ENCODE results near the gene ST3GAL5.

The ST3GAL5 gene

GRCh38 chr2:85865539-85866164 lies 23.1 kb downstream of the ST3GAL5 start:
- DNase-seq, result no peak

- no peak for DNase-seq
Measured at GRCh38 chr2:85864654-85865053, 24.1 kb downstream of the ST3GAL5 start.

GRCh38 chr2:85862426-85862825 lies 26.4 kb downstream of the ST3GAL5 start:
- DNase-seq, result no peak

DNA sequence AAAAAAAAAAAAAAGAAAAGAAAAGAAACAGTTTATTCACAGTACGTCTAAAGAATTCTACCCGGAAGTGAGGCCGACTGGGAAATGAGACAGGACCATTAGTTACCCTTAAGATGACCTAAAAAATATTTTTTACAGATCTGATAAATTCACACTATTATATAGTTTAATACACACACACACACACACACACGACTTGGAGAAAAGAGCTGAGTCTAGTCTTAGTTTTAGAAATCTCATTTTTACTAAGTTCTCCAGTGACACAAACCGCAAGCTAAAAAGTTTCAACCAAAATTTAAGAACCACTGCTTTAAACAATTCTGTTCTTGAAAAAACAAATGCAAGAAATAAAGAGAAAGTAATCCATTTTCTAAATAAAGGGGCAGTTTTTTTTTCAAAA lies 27.1 kb downstream of the ST3GAL5 start:
- no peak for DNase-seq

DNA sequence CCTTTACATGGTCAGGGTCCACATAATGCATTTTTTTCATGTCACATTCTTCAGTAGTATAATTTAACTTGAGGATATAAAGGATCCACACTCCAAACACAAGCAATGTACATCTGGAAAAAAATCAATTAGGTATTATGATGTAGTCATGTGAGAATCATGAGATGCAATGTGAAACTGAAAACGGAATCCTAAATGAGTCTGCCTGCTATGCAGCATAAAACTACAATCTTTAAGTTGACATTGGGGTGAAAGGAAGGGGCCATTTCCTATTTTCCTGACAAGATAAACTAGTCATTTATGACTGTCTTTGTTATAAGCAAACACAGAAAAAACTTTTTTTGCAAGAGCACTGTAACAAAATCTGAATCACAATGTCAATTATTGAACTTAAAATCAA lies 27.6 kb downstream of the ST3GAL5 start:
- no peak for DNase-seq

- no peak for DNase-seq
Measured at GRCh38 chr2:85858841-85859240, 29.9 kb downstream of the ST3GAL5 start.

GRCh38 chr2:85854897-85855296 lies 33.9 kb downstream of the ST3GAL5 start:
- DNase-seq, result no peak

DNA sequence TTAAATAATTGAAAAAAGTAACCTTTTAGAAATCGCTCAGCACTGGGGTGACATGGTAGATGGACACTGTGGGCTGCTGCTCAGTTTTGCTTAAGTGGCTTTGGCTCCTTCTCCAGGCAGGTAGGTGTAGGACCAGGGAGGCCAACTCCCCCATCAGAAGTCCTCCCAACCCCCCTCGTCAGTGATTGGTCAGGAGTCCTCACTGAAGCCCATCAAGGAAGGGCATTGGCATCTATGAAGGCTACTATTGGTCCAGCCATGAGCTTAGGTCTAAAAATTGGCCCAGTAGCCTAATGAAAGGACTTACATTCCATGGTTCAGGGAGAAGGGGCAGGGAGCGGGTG lies 34.7 kb downstream of the ST3GAL5 start:
- DNase-seq, result no peak

DNA sequence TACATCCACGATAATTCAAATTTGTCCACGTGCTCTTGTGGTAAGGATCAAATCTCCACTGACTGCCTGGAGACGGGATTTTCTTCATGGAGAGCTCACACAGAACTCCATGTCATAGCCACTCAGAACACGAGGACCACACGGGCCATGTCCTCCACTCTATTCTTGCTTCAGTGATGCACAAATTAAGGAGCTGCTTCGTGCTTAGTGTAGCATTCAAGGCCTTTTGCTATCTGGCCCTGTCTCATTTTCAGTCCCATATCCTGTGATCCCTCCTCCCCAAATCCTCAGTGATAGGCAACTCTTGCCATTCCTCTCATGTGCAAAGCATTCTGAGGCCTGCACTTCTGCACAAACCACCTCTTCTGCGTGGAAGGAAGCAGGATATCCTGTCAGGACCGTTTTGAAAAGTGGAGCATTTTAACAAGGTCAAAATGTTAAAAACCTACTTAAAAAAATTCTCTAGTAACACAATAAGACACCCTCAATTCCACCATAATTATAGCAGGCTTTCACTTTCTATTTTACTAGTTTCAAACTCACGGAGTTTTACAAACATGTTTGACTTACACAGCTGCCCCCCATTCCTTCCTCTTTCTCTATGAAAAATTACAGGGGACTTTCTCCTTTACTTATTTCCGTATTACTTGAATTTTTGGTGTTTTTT lies 35.2 kb downstream of the ST3GAL5 start:
- DNase-seq, result no peak

GRCh38 chr2:85852937-85853498 lies 35.8 kb downstream of the ST3GAL5 start:
- DNase-seq, result no peak

- DNase-seq, result no peak
Measured at GRCh38 chr2:85852152-85852840, 36.5 kb downstream of the ST3GAL5 start.

GRCh38 chr2:85851253-85852151 lies 37.3 kb downstream of the ST3GAL5 start:
- DNase-seq, result no peak

GRCh38 chr2:85850451-85850850 lies 38.3 kb downstream of the ST3GAL5 start:
- DNase-seq, result no peak

DNA sequence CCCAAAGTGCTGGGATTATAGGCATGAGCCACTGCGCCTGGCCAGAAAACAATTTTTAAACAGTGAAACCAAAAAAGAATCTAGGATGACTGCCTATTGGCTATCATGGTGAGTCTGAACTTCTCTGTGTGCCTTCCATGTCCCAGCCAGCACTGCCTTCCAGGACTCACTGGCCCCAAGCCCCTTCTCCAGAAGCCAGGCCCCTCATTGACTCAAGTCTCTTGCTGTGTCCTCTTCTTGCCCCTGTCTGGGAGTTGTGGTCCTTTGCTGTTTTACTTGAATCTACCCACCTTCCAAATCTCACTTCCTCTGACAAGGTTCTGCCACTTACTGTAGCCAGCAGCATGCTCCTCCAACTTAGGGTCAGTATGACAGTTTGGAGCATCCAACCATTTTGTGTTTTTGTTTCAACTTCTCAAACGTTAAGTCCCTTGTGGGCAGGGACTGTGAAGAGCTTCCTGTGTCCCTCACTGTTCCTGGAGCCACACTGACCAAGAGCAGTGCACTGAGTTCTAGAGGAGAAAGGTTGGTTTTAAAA lies 41.7 kb downstream of the ST3GAL5 start:
- no peak for DNase-seq

DNA sequence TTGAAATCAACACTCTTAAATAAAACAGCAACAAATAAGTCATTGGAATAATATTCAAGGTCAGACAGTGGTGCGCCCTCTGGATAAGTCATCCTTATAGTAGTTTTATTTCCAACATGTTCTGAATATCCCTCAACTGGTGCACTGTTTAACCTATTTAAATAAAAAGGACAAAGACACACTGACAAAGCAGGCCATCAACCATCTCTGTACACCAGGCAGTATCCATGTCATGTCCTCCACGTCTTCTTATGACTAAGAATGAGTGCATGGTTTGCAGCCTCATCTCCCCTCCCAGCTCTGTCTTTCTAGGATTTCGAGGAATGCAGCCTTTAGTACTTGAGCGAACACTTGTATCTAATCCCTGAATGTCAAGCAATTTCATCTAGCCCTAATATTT lies 42.4 kb downstream of the ST3GAL5 start:
- no peak for DNase-seq

- no peak for DNase-seq
Measured at GRCh38 chr2:85844486-85844885, 44.3 kb downstream of the ST3GAL5 start.

DNA sequence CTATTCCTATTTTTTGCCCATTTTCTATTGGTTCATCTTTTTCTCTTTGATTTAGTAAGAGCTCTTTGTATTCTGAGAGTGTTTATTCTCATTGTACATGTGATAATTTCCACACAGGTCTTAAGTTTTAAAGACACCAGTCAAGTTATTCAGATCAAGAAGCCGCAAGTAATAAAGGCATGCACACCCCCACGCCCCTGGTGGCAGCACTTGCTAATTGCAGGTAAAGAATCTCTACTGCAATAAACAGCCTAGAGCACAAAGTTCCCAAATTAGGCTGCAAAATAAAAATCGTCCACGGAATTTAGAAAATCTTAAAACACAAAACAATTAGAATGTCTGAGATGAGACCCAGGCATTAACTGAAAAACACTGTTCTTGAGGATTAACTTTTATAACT lies 45.2 kb downstream of the ST3GAL5 start:
- no peak for DNase-seq

- DNase-seq, result no peak
Measured at GRCh38 chr2:85840091-85840490, 48.7 kb downstream of the ST3GAL5 start.

- DNase-seq, result no peak
Measured at GRCh38 chr2:85839461-85839860, 49.3 kb downstream of the ST3GAL5 start.

GRCh38 chr2:85838641-85839040 lies 50.1 kb downstream of the ST3GAL5 start:
- no peak for DNase-seq

GRCh38 chr2:85838181-85838580 lies 50.6 kb downstream of the ST3GAL5 start:
- no peak for DNase-seq

GRCh38 chr2:85834466-85834865 lies 54.3 kb downstream of the ST3GAL5 start:
- no peak for DNase-seq

GRCh38 chr2:85831735-85832134 lies 57.1 kb downstream of the ST3GAL5 start:
- no peak for DNase-seq

Measured in GOT3 (cell line).